SH-SY5Y (cell line): ENCODE data around the gene VAMP1.

Experiments
- GATA2 ChIP-seq: IDR thresholded peaks from 2 replicates; pipeline ENCODE4 v1.6.1; 2011; ENCODE audit warnings: mild to moderate bottlenecking, low read depth, low read length
- GATA3 ChIP-seq: IDR thresholded peaks from 2 replicates; pipeline ENCODE4 v1.6.1; 2011; ENCODE audit warnings: low read depth, mild to moderate bottlenecking, low read length, moderate library complexity

The VAMP1 gene

DNA sequence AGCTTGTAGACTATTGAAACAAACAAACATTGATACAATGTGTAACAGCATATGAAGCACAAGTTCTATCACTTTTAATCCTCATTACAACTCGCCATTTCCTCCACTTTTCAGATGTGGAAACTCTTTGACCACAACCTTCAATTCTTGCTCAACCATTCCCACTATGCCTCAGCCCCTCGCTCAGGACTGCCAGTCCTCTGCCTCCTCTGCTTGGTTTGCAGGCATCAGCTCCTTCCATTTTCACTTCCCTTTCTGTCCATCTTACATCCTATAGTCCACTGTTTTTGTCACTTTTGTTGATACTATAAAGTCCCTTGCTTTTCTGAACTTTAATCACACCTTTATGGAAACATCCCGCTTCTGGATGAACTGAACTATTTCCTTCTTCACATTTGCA, 53.9 kb downstream of the VAMP1 start:
- TF ChIP-seq GATA2 (no peak), GATA3 (no peak)
